NCI-H2196 treated with DMSO at 0.1 percent for 48 hours (cell line): ENCODE data around the gene GSK3B.

ENCODE experiments used
- DNase-seq: peaks from one replicate; lab custom pipeline; 2025; ENCODE audit not compliant: unreplicated experiment; lab: John Stamatoyannopoulos, UW

The GSK3B gene

GRCh38 chr3:119790369-119790768 lies 303.9 kb downstream of the GSK3B start:
- DNase-seq: no peak

GRCh38 chr3:119786409-119786808 lies 307.8 kb downstream of the GSK3B start:
- no peak for DNase-seq

- no peak for DNase-seq
These were observed 310.4 kb downstream of the GSK3B start for GRCh38 chr3:119783883-119784282.

DNA sequence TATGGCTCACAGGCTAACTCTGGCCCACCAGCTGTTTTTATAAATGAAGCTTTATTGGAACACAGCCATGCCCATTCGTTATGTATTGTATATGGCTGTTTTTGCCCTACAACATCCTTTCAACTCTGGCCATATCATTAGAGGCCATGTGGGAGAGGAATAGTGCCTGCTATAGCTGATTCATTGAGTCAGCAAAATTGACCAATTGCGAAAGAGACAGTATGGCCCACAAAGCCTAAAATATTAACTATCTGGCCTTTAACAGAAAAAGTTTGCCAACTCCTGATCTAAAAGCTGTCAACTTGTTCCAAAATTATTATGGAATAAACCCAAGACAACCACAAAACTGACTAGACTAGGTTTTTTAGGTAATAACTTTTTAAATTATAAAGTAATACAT lies 311.0 kb downstream of the GSK3B start:
- DNase-seq: no peak

- DNase-seq: no peak
These were observed 311.8 kb downstream of the GSK3B start for GRCh38 chr3:119782460-119782859.

GRCh38 chr3:119781330-119782198 lies 312.7 kb downstream of the GSK3B start, which contains the start of gene NR1I2:
TSS of gene NR1I2 (plus strand) at chr3:119782101.
- DNase-seq: no peak

DNA sequence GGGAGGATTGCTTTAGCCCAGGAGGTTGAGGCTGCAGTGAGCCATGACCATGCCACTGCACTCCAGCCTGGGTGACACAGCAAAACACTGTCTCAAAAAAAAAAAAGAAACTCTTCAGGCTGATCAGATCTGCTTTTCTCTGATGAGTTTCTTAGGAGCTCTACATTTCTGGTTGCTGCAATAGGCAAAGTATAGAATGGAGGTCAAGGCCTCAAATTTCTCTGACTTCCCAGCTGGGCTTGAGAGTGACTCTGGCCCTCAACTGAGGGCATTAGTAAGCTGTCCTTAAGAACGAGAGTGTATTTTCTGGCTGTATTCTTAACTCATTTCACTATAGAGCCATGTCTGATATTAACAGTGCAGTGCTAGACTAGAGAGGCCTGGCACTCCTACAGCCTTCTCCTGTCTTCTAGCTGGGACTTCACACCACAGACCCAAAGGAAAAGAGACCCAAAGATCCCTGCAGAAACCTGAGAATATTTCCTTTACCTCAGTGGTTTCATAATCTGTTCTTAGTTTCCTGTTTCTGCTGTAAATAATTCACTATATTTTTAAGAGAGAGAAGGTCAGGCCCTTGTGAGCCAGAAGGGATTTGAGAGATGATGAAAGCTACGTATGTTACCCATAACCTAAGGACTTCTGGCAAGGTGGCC lies 314.4 kb downstream of the GSK3B start:
- no peak for DNase-seq

DNA sequence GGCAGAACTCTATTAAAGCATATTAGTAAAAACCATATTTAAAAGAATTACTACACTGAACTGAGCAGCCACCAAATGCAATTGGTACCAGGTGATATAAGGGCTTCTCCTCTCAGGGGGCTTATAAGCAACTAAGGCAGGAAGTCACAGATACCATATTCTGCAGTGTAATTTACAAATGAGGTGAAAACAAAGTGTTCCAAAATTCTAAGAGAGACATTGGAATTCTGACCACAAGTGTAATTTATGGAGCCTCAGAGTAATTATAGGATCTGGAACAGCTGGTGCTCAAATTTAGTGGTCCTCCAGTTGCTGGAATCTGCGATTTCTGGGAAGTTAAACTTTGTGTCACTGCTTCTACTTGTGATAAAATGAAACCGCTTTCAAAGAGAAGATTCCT lies 315.4 kb downstream of the GSK3B start:
- DNase-seq: no peak

GRCh38 chr3:119778176-119778575 lies 316.1 kb downstream of the GSK3B start:
- no peak for DNase-seq

DNA sequence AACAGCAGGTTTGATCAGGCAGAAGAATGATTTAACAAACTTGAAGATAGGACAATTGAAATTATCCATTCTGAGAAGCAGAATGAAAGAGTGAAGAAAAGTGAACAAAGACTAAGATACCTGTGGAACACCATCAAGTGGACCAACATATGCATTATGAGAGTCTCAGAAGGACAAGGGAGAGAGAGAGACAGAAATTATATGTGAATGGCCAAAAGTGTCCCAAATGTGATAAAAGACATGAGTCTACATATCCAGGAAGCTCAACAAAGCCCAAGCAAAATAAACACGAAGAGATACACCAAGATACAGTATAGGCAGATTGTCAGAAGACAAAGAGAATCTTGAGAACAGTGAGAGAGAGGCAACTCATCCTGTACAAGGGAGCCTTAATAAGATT lies 317.9 kb downstream of the GSK3B start:
- no peak for DNase-seq

DNA sequence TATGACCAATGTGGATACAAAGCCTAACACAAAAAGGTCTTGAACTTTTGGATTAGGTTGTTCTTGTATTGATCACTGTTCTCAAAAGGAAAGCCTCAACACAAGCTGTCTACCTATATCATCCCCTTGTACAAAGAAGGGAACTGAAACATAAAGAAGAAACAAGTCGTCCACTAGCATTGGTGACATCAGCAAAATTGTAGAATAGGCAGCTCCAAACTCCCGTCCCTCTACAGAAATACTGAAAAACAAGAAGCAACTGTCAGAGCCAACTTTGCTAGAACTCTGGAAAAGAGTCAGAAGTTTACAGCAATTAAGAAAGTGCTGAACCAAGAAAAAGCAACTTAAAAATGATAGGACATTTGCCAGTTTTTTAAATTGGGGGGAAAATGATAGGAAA lies 319.8 kb downstream of the GSK3B start:
- no peak for DNase-seq
